Endometrium (tissue), 2 donors: ENCODE results near the gene UVRAG.
A peak's percentile ranks its signal among the peaks of the same experiment; 100 is the strongest.
"Not testable (repeated sequence)": the region's sequence is repeated elsewhere in the genome, so short reads cannot be mapped to it uniquely, and the experiment has no call there.

Experiments
- FAIRE-seq: peaks from 2 replicates; lab custom pipeline; 2012; peaks lifted over from hg19 to GRCh38; lab: Jason Lieb, UNC
- donor health status: control.
- donor health status: control.

Gene UVRAG

GRCh38 chr11:75880343-75880742 lies 65.3 kb downstream of the UVRAG start:
- FAIRE-seq = not testable (repeated sequence)

GRCh38 chr11:75884321-75884720 lies 69.3 kb downstream of the UVRAG start:
- no peak for FAIRE-seq

- no peak for FAIRE-seq
Measured at GRCh38 chr11:75888416-75888815, 73.4 kb downstream of the UVRAG start.

- FAIRE-seq = no peak
Measured at GRCh38 chr11:75891947-75892739, 77.1 kb downstream of the UVRAG start.

- FAIRE-seq = no peak
Measured at GRCh38 chr11:75893251-75893650, 78.2 kb downstream of the UVRAG start.

GRCh38 chr11:75894036-75894585 lies 79.1 kb downstream of the UVRAG start:
- no peak for FAIRE-seq

GRCh38 chr11:75896843-75897419 lies 81.9 kb downstream of the UVRAG start:
- peak; percentile 83 for FAIRE-seq

- FAIRE-seq = no peak
Measured at GRCh38 chr11:75898871-75899270, 83.9 kb downstream of the UVRAG start.

GRCh38 chr11:75899806-75900205 lies 84.8 kb downstream of the UVRAG start:
- FAIRE-seq = no peak

- no peak for FAIRE-seq
Measured at GRCh38 chr11:75900848-75901247, 85.8 kb downstream of the UVRAG start.

- no peak for FAIRE-seq
Measured at GRCh38 chr11:75902631-75903030, 87.6 kb downstream of the UVRAG start.

GRCh38 chr11:75903276-75903675 lies 88.3 kb downstream of the UVRAG start:
- no peak for FAIRE-seq

GRCh38 chr11:75905434-75905833 lies 90.4 kb downstream of the UVRAG start:
- no peak for FAIRE-seq

- FAIRE-seq = no peak
Measured at GRCh38 chr11:75907906-75908527, 93.0 kb downstream of the UVRAG start.

GRCh38 chr11:75910426-75911145 lies 95.6 kb downstream of the UVRAG start:
- FAIRE-seq = no peak

- no peak for FAIRE-seq
Measured at GRCh38 chr11:75911459-75911858, 96.4 kb downstream of the UVRAG start.

- FAIRE-seq = no peak
Measured at GRCh38 chr11:75913984-75914383, 99.0 kb downstream of the UVRAG start.

GRCh38 chr11:75916882-75917281 lies 101.9 kb downstream of the UVRAG start:
- no peak for FAIRE-seq

GRCh38 chr11:75918331-75918730 lies 103.3 kb downstream of the UVRAG start:
- FAIRE-seq = no peak

- FAIRE-seq = no peak
Measured at GRCh38 chr11:75919525-75919924, 104.5 kb downstream of the UVRAG start.

GRCh38 chr11:75920848-75921247 lies 105.8 kb downstream of the UVRAG start:
- FAIRE-seq = no peak

GRCh38 chr11:75921808-75922207 lies 106.8 kb downstream of the UVRAG start:
- FAIRE-seq = no peak
